ENCODE measurements around the gene NAALADL2.
"Not testable (repeated sequence)": the region's sequence is repeated elsewhere in the genome, so short reads cannot be mapped to it uniquely, and the experiment has no call there.

Gene NAALADL2

GRCh38 chr3:175735866-175736265 lies 876.7 kb downstream of the NAALADL2 start:
- DNase-seq, result no peak

GRCh38 chr3:175737646-175738572 lies 878.8 kb downstream of the NAALADL2 start:
- no peak for DNase-seq

- DNase-seq, result no peak
Measured at GRCh38 chr3:175741951-175742350, 882.8 kb downstream of the NAALADL2 start.

GRCh38 chr3:175743733-175744400 lies 884.7 kb downstream of the NAALADL2 start:
- DNase-seq, result no peak

GRCh38 chr3:175746308-175746707 lies 887.2 kb downstream of the NAALADL2 start:
- DNase-seq, result no peak

GRCh38 chr3:175748087-175748730 lies 889.1 kb downstream of the NAALADL2 start:
- no peak for DNase-seq

- DNase-seq, result no peak
Measured at GRCh38 chr3:175749981-175750380, 890.8 kb downstream of the NAALADL2 start.

GRCh38 chr3:175751089-175751488 lies 892.0 kb downstream of the NAALADL2 start:
- DNase-seq, result no peak

- no peak for DNase-seq
Measured at GRCh38 chr3:175763948-175764347, 904.8 kb downstream of the NAALADL2 start.

GRCh38 chr3:175764722-175765121 lies 905.6 kb downstream of the NAALADL2 start:
- DNase-seq, result no peak

GRCh38 chr3:175770426-175770825 lies 911.3 kb downstream of the NAALADL2 start:
- DNase-seq, result no peak

- no peak for DNase-seq
Measured at GRCh38 chr3:175777495-175777894, 918.4 kb downstream of the NAALADL2 start.

- no peak for DNase-seq
Measured at GRCh38 chr3:175777965-175778364, 918.8 kb downstream of the NAALADL2 start.

GRCh38 chr3:175778994-175779393 lies 919.9 kb downstream of the NAALADL2 start:
- no peak for DNase-seq

GRCh38 chr3:175787109-175787508 lies 928.0 kb downstream of the NAALADL2 start:
- not testable (repeated sequence) for DNase-seq

- DNase-seq, result no peak
Measured at GRCh38 chr3:175792245-175792644, 933.1 kb downstream of the NAALADL2 start.

- no peak for DNase-seq
Measured at GRCh38 chr3:175798326-175798725, 939.2 kb downstream of the NAALADL2 start.

GRCh38 chr3:175805825-175806224 lies 946.7 kb downstream of the NAALADL2 start:
- no peak for DNase-seq

GRCh38 chr3:175807175-175807574 lies 948.0 kb downstream of the NAALADL2 start:
- DNase-seq, result no peak

- DNase-seq, result no peak
Measured at GRCh38 chr3:175818811-175819464, 959.8 kb downstream of the NAALADL2 start.

- not testable (repeated sequence) for DNase-seq
Measured at GRCh38 chr3:175822766-175823491, 963.8 kb downstream of the NAALADL2 start.

GRCh38 chr3:175825016-175825580 lies 966.0 kb downstream of the NAALADL2 start:
- not testable (repeated sequence) for DNase-seq
